Measurements from ENCODE around the gene GDI2. TPM values are rescaled to one million over a fixed set of nuclear protein-coding genes. Genes with fewer than 3 reads are reported as not detected.

Gene GDI2
- total RNA-seq, 2 donors from 2014 or later, result 186 to 218 TPM

GRCh38 chr10:5748394-5748803 lies 64.8 kb downstream of the GDI2 start:
- Histone ChIP-seq H3K4me3 (no peak overlapping the region), H3K4me1 (replicated peaks) (peaks cover 4% of the 10 kb centered on the region), H3K27me3 (replicated peaks; ENCODE audit: insufficient read depth) (no peaks in the 10 kb centered on the region), H3K9me3 (no peaks in the 10 kb centered on the region), H3K27ac (no peak overlapping the region), H3K36me3 (no peaks in the 10 kb centered on the region)
- intact Hi-C loops (cut with DNase I), result no loop called here
- WGBS, result 74% methylated on average over 4 of the region's 4 CpGs
- DNase-seq (ENCODE audit: low spot score), result no peak
- TF ChIP-seq POLR2A (IDR thresholded peaks at IDR 0.05), result no peak
- no peak for TF ChIP-seq POLR2AphosphoS5 (IDR thresholded peaks at IDR 0.05)

- Histone ChIP-seq H3K9me3 (no peaks in the 10 kb centered on the region), H3K27ac (peak overlapping the region in 1 of 2 donors; percentile 41), H3K27me3 (replicated peaks; ENCODE audit: insufficient read depth) (no peaks in the 10 kb centered on the region), H3K4me1 (replicated peaks) (peaks cover 4% of the 10 kb centered on the region), H3K4me3 (no peak overlapping the region), H3K36me3 (no peaks in the 10 kb centered on the region)
- intact Hi-C loops (cut with DNase I), result no loop called here
- TF ChIP-seq POLR2AphosphoS5 (IDR thresholded peaks at IDR 0.05), result peak; percentile 24
- TF ChIP-seq CTCF (IDR thresholded peaks at IDR 0.05), result no peak
- 70% methylated on average over 4 of the region's 4 CpGs for WGBS
- DNase-seq (ENCODE audit: low spot score), result no peak
These were observed 67.0 kb downstream of the GDI2 start for GRCh38 chr10:5746197-5746596.

DNA sequence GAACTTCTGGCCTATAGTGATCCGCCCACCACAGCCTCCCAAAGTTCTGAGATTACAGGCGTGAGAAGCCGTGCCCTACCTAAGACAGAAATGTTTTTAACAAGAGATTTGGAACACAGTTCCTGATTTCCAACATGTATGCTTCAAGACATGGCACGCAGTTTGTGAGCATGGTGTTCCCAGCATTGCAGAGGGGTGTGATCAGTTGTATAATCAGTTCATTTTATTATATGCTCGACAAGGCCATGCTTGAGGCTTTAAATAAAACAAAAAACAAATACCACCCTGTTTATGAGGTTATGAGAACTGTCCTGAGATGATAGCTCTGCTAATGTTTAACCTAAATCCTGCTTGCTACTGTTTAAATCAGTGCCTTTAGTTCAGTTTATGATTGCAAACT lies 68.4 kb downstream of the GDI2 start:
- peak; percentile 74 for TF ChIP-seq POLR2AphosphoS5 (IDR thresholded peaks at IDR 0.05)
- TF ChIP-seq POLR2A (IDR thresholded peaks at IDR 0.05), result no peak
- H3K36me3 ChIP-seq, result no peaks in the 10 kb centered on the region
- peak; percentile 56 for DNase-seq (ENCODE audit: low spot score)
- H3K27me3 ChIP-seq (replicated peaks; ENCODE audit: insufficient read depth), result no peaks in the 10 kb centered on the region
- H3K4me1 ChIP-seq (replicated peaks), result peaks cover 4% of the 10 kb centered on the region
- intact Hi-C loops (cut with DNase I), result no loop called here
- no peak overlapping the region for H3K4me3 ChIP-seq
- no peaks in the 10 kb centered on the region for H3K9me3 ChIP-seq
- H3K27ac ChIP-seq, result peak overlapping the region; percentile 71 to 76
- WGBS, result 67% methylated on average over 5 of the region's 5 CpGs

DNA sequence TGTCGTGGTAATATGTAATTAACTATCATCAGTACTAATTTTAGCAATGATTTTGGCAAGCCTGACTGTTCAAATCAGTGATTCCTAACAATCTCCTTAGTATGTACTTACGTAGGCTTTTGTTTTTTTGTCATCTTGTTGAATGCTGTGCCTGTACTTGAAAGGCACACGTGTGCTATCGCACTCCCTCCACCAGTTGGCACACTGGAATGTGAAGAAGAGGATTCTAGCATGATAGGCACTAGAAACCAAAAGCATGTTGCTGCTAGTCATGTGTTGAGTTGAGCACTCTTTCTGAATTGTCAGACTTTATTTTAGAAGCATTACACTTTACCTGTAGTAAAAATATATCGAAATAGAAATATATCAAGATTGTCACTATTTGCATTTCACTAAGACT lies 69.5 kb downstream of the GDI2 start:
- intact Hi-C loops (cut with DNase I), result no loop called here
- 78% methylated on average over 5 of the region's 5 CpGs for WGBS
- H3K27me3 ChIP-seq (replicated peaks; ENCODE audit: insufficient read depth), result no peaks in the 10 kb centered on the region

GRCh38 chr10:5742116-5742515 lies 71.1 kb downstream of the GDI2 start:
- intact Hi-C loops (cut with DNase I), result no loop called here
- DNase-seq (ENCODE audit: low spot score), result no peak

More for the DNA sequence above, 69.5 kb downstream of the GDI2 start:
- peaks cover 4% of the 10 kb centered on the region for H3K4me1 ChIP-seq (replicated peaks)
- no peaks in the 10 kb centered on the region for H3K36me3 ChIP-seq
- no peaks in the 10 kb centered on the region for H3K9me3 ChIP-seq
- no peak for DNase-seq (ENCODE audit: low spot score)
- H3K4me3 ChIP-seq, result no peak overlapping the region
- TF ChIP-seq CTCF (IDR thresholded peaks at IDR 0.05), result no peak
- TF ChIP-seq POLR2A (IDR thresholded peaks at IDR 0.05), result no peak
- no peak for TF ChIP-seq POLR2AphosphoS5 (IDR thresholded peaks at IDR 0.05)
- no peak overlapping the region for H3K27ac ChIP-seq

More at GRCh38 chr10:5742116-5742515, 71.1 kb downstream of the GDI2 start:
- Histone ChIP-seq H3K27ac (no peak overlapping the region), H3K9me3 (no peaks in the 10 kb centered on the region), H3K27me3 (replicated peaks; ENCODE audit: insufficient read depth) (no peaks in the 10 kb centered on the region), H3K36me3 (no peaks in the 10 kb centered on the region), H3K4me3 (no peak overlapping the region), H3K4me1 (replicated peaks) (peaks cover 4% of the 10 kb centered on the region)
- TF ChIP-seq CTCF (IDR thresholded peaks at IDR 0.05) (no peak), POLR2AphosphoS5 (IDR thresholded peaks at IDR 0.05) (no peak), POLR2A (IDR thresholded peaks at IDR 0.05) (no peak)
- 76% methylated on average over 6 of the region's 6 CpGs for WGBS

Measured in prostate gland (tissue), 2 donors.